ENCODE data around the gene ATP8B4. TPM values are rescaled to one million over a fixed set of nuclear protein-coding genes. Genes with fewer than 3 reads are reported as not detected.
"Not testable (repeated sequence)": the region's sequence is repeated elsewhere in the genome, so short reads cannot be mapped to it uniquely, and the experiment has no call there.

The ATP8B4 gene
- total RNA-seq, 1 donor from 2014 or later = 45.8 TPM

- Mint-ChIP-seq H3K9me3 (ENCODE audit: unreplicated experiment) (no peaks in the 10 kb centered on the region), H3K4me3 (ENCODE audit: unreplicated experiment) (no peak overlapping the region), H3K27me3 (ENCODE audit: unreplicated experiment) (no peaks in the 10 kb centered on the region), H3K4me1 (ENCODE audit: unreplicated experiment) (peaks cover 16% of the 10 kb centered on the region), H3K27ac (ENCODE audit: unreplicated experiment) (no peak overlapping the region), H3K36me3 (ENCODE audit: low read depth, unreplicated experiment) (peaks cover 10% of the 10 kb centered on the region)
- no peak for DNase-seq (ENCODE audit: low spot score)
- TF ChIP-seq CTCF (IDR thresholded peaks at IDR 0.05; ENCODE audit: unreplicated experiment) = no peak
These were observed 139.2 kb downstream of the ATP8B4 start for GRCh38 chr15:49979705-49980382.

- no peaks in the 10 kb centered on the region for H3K9me3 Mint-ChIP-seq (ENCODE audit: unreplicated experiment)
- no peak for TF ChIP-seq CTCF (IDR thresholded peaks at IDR 0.05; ENCODE audit: unreplicated experiment)
- peaks cover 3% of the 10 kb centered on the region for H3K36me3 Mint-ChIP-seq (ENCODE audit: low read depth, unreplicated experiment)
- H3K27me3 Mint-ChIP-seq (ENCODE audit: unreplicated experiment) = no peaks in the 10 kb centered on the region
- H3K27ac Mint-ChIP-seq (ENCODE audit: unreplicated experiment) = no peak overlapping the region
- DNase-seq (ENCODE audit: low spot score) = no peak
- H3K4me3 Mint-ChIP-seq (ENCODE audit: unreplicated experiment) = no peak overlapping the region
- H3K4me1 Mint-ChIP-seq (ENCODE audit: unreplicated experiment) = peaks cover 2% of the 10 kb centered on the region
These were observed 140.9 kb downstream of the ATP8B4 start for GRCh38 chr15:49978121-49978520.

GRCh38 chr15:49977306-49977705 is 141.7 kb downstream of the ATP8B4 start:
- DNase-seq (ENCODE audit: low spot score) = no peak
- no peak for TF ChIP-seq CTCF (IDR thresholded peaks at IDR 0.05; ENCODE audit: unreplicated experiment)
- Mint-ChIP-seq H3K4me3 (ENCODE audit: unreplicated experiment) (no peak overlapping the region), H3K36me3 (ENCODE audit: low read depth, unreplicated experiment) (peaks cover 3% of the 10 kb centered on the region), H3K4me1 (ENCODE audit: unreplicated experiment) (no peaks in the 10 kb centered on the region), H3K9me3 (ENCODE audit: unreplicated experiment) (no peaks in the 10 kb centered on the region), H3K27ac (ENCODE audit: unreplicated experiment) (no peak overlapping the region), H3K27me3 (ENCODE audit: unreplicated experiment) (no peaks in the 10 kb centered on the region)

DNA sequence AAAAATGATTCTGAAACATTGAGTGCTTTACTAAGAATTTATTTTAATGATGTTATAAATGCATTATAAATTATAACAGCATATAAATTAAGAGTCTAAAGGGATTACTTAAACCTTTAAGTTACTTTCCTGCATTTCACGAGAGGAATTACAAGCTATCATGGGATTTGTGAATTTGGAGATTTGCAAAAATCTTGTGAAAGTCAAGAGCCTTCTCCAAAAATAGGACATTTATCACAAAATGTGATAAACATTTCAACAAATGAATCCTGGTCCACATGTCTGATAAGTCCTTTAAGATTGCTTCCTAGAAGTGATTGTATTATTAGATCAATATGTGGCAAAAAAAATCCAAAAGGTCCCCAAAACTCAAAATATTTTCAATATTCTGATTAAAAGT is 154.5 kb downstream of the ATP8B4 start:
- no peak for TF ChIP-seq CTCF (IDR thresholded peaks at IDR 0.05; ENCODE audit: unreplicated experiment)
- H3K4me1 Mint-ChIP-seq (ENCODE audit: unreplicated experiment) = no peaks in the 10 kb centered on the region
- peaks cover 8% of the 10 kb centered on the region for H3K27me3 Mint-ChIP-seq (ENCODE audit: unreplicated experiment)
- H3K36me3 Mint-ChIP-seq (ENCODE audit: low read depth, unreplicated experiment) = peaks cover 71% of the 10 kb centered on the region
- H3K27ac Mint-ChIP-seq (ENCODE audit: unreplicated experiment) = no peak overlapping the region
- no peak for DNase-seq (ENCODE audit: low spot score)
- H3K9me3 Mint-ChIP-seq (ENCODE audit: unreplicated experiment) = peaks cover 9% of the 10 kb centered on the region
- H3K4me3 Mint-ChIP-seq (ENCODE audit: unreplicated experiment) = no peak overlapping the region

DNA sequence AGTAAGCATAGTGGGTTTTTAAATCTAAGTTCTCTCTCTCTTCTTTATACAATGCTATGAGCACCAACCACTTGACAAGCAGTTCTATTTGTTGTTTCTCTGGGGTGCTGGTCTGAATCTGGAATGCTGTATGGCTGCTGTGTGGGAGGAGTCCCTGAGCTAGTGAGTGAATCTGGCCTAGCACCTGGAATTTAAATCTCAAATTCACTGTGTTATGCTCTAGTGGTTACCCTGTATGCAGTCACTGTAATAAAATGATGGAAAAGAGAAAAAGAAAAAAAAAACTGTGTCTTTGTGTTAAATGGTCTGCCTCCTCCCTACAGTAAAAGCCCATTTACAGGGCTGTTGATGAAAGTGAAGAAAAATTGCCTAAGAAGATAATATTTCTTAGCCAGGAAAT is 155.0 kb downstream of the ATP8B4 start:
- H3K4me1 Mint-ChIP-seq (ENCODE audit: unreplicated experiment) = no peaks in the 10 kb centered on the region
- peaks cover 74% of the 10 kb centered on the region for H3K36me3 Mint-ChIP-seq (ENCODE audit: low read depth, unreplicated experiment)
- H3K27ac Mint-ChIP-seq (ENCODE audit: unreplicated experiment) = no peak overlapping the region
- DNase-seq (ENCODE audit: low spot score) = no peak
- no peak for TF ChIP-seq CTCF (IDR thresholded peaks at IDR 0.05; ENCODE audit: unreplicated experiment)
- H3K4me3 Mint-ChIP-seq (ENCODE audit: unreplicated experiment) = no peak overlapping the region
- peaks cover 9% of the 10 kb centered on the region for H3K9me3 Mint-ChIP-seq (ENCODE audit: unreplicated experiment)
- H3K27me3 Mint-ChIP-seq (ENCODE audit: unreplicated experiment) = peaks cover 7% of the 10 kb centered on the region

DNA sequence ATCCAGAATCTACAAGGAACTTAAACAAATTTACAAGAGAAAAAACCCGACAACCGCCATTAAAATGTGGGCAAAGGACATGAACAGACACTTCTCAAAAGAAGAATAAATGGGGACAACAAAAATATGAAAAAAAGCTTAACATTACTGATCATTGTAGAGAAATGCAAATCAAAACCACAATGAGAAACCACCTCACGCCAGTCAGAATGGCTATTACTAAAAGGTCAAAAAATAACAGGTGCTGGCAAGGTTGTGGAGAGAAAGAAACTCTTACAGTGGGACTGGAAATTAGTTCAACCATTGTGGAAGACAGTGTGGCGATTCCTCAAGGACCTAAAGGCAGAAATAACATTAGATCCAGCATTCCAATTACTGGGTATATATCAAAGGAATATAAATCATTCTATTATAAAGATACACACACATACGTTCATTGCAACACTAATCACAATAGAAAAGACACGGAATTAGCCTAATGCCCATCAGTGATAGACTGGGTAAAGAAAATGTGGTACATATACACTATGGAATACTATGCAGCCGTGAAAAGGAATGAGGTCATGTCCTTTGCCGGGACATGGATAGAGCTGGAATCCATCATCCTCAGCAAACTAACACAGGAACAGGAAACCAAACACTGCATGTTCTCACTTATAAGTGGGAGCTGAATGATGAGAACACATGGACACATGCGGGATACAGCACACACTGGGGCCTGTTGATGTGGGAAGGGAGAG is 155.8 kb downstream of the ATP8B4 start:
- peaks cover 65% of the 10 kb centered on the region for H3K36me3 Mint-ChIP-seq (ENCODE audit: low read depth, unreplicated experiment)
- not testable (repeated sequence) for H3K27ac Mint-ChIP-seq (ENCODE audit: unreplicated experiment); DNase-seq (ENCODE audit: low spot score); H3K9me3 Mint-ChIP-seq (ENCODE audit: unreplicated experiment); H3K4me1 Mint-ChIP-seq (ENCODE audit: unreplicated experiment); H3K4me3 Mint-ChIP-seq (ENCODE audit: unreplicated experiment); H3K27me3 Mint-ChIP-seq (ENCODE audit: unreplicated experiment)
